Measurements from ENCODE around the gene RAB41. TPM values are rescaled to one million over a fixed set of nuclear protein-coding genes. Genes with fewer than 3 reads are reported as not detected.

The RAB41 gene
- polyA plus RNA-seq, 1 donor (not counting 4 experiments of a cell fraction or from before 2014, with no cell fraction given), result not detected

DNA sequence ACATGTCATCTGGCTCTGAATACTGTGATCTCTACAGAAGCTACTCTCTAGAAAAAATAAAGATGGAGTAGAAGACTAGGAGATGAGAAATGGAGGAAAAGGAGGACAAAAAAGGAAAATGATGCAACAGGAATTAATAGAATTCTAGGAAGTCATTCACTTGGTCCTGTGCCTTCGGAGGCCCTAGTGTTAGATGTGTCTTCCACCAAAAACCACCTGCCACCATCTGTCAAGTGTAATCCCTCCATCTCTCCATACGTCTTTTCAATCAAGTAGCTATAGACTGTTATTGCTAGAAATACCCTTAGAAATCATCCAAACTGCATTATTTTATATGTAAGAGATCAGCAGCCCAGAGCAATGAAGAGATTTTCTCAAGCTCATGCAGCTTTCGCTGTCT lies 2.9 kb upstream of the RAB41 start:
- DNase-seq (ENCODE audit: low read depth, low spot score) (no peak), FAIRE-seq (no peak)
- Histone ChIP-seq H3K9me3 (ENCODE audit: control insufficient read depth, low read depth, low read length) (peaks cover 2% of the 10 kb centered on the region), H3K79me2 (ENCODE audit: control insufficient read depth, insufficient read depth, low read length) (no peaks in the 10 kb centered on the region), H4K20me1 (ENCODE audit: control insufficient read depth, extremely low read depth, insufficient read depth, low read length) (no peaks in the 10 kb centered on the region), H3K27me3 (ENCODE audit: control insufficient read depth, extremely low read depth, insufficient read depth, low read length) (no peaks in the 10 kb centered on the region), H2AFZ (ENCODE audit: control insufficient read depth, low read length) (no peak overlapping the region), H3K36me3 (ENCODE audit: control insufficient read depth in 2 of 2, extremely low read depth in 1 of 2, insufficient read depth in 2 of 2, low read length in 2 of 2) (no peaks in the 10 kb centered on the region), H3K27ac (ENCODE audit: control insufficient read depth, insufficient read depth, low read length) (no peak overlapping the region), H3K4me2 (ENCODE audit: control insufficient read depth, extremely low read depth, insufficient read depth, low read depth, low read length) (no peak overlapping the region), H3K9me1 (ENCODE audit: control insufficient read depth, extremely low read depth, insufficient read depth, low read length) (no peaks in the 10 kb centered on the region), H3K4me3 (ENCODE audit: control insufficient read depth in 2 of 3, extremely low read depth in 1 of 3, insufficient read depth in 2 of 3, low read depth in 1 of 3, low read length in 3 of 3) (no peak overlapping the region), H3K4me1 (ENCODE audit: control insufficient read depth, extremely low read depth, insufficient read depth, low read length) (no peaks in the 10 kb centered on the region), H3K9ac (ENCODE audit: control insufficient read depth, extremely low read depth, insufficient read depth, low read length) (no peak overlapping the region)
- TF ChIP-seq, protein P1, sequence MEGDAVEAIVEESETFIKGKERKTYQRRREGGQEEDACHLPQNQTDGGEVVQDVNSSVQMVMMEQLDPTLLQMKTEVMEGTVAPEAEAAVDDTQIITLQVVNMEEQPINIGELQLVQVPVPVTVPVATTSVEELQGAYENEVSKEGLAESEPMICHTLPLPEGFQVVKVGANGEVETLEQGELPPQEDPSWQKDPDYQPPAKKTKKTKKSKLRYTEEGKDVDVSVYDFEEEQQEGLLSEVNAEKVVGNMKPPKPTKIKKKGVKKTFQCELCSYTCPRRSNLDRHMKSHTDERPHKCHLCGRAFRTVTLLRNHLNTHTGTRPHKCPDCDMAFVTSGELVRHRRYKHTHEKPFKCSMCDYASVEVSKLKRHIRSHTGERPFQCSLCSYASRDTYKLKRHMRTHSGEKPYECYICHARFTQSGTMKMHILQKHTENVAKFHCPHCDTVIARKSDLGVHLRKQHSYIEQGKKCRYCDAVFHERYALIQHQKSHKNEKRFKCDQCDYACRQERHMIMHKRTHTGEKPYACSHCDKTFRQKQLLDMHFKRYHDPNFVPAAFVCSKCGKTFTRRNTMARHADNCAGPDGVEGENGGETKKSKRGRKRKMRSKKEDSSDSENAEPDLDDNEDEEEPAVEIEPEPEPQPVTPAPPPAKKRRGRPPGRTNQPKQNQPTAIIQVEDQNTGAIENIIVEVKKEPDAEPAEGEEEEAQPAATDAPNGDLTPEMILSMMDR (optimal IDR thresholded peaks at IDR 0.05 in 1 of 3, IDR thresholded peaks at IDR 0.05 in 1 of 3, conservative IDR thresholded peaks at IDR 0.05 in 1 of 3; ENCODE audit: extremely low read depth in 1 of 3, insufficient read depth in 2 of 3, low read length in 3 of 3), result no peak
- TF ChIP-seq EZH2 (IDR thresholded peaks at IDR 0.05; ENCODE audit: low read length), result no peak
- dilution Hi-C loops (cut with MboI; ENCODE audit: extremely low pct_ligation_motif_present, low sequenced_read_pairs), result no loop called here

DNA sequence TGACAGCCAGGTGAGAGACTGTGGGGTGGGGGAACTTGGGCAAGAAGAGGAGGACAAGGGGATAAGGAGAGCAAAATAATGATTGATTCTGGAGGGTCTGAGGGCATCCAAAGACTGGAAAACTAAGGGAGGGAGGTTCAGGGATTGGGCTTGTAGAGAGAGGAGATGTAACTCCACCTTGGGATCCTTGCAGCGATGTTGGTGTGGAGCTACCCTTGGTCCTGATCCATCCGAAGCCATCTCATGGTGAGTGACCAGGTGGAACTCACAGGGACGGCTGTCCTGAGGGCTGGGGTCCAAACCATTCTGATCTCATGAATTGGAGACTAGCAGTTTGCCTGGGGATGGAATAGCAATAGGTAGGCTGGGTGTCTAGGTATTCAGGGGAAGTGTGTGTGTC lies 1.4 kb upstream of the RAB41 start:
- Histone ChIP-seq H3K4me3 (ENCODE audit: control insufficient read depth in 2 of 3, extremely low read depth in 1 of 3, insufficient read depth in 2 of 3, low read depth in 1 of 3, low read length in 3 of 3) (no peak overlapping the region), H3K9me1 (ENCODE audit: control insufficient read depth, extremely low read depth, insufficient read depth, low read length) (no peaks in the 10 kb centered on the region), H3K27ac (ENCODE audit: control insufficient read depth, insufficient read depth, low read length) (no peak overlapping the region), H4K20me1 (ENCODE audit: control insufficient read depth, extremely low read depth, insufficient read depth, low read length) (no peaks in the 10 kb centered on the region), H3K27me3 (ENCODE audit: control insufficient read depth, extremely low read depth, insufficient read depth, low read length) (no peaks in the 10 kb centered on the region), H2AFZ (ENCODE audit: control insufficient read depth, low read length) (no peak overlapping the region), H3K4me2 (ENCODE audit: control insufficient read depth, extremely low read depth, insufficient read depth, low read depth, low read length) (no peak overlapping the region), H3K9me3 (ENCODE audit: control insufficient read depth, low read depth, low read length) (peaks cover 2% of the 10 kb centered on the region), H3K79me2 (ENCODE audit: control insufficient read depth, insufficient read depth, low read length) (no peaks in the 10 kb centered on the region), H3K36me3 (ENCODE audit: control insufficient read depth in 2 of 2, extremely low read depth in 1 of 2, insufficient read depth in 2 of 2, low read length in 2 of 2) (no peaks in the 10 kb centered on the region), H3K4me1 (ENCODE audit: control insufficient read depth, extremely low read depth, insufficient read depth, low read length) (no peaks in the 10 kb centered on the region), H3K9ac (ENCODE audit: control insufficient read depth, extremely low read depth, insufficient read depth, low read length) (no peak overlapping the region)
- FAIRE-seq (no peak), DNase-seq (ENCODE audit: low read depth, low spot score) (no peak)
- dilution Hi-C loops (cut with MboI; ENCODE audit: extremely low pct_ligation_motif_present, low sequenced_read_pairs), result no loop called here
- TF ChIP-seq, protein P1 (optimal IDR thresholded peaks at IDR 0.05 in 1 of 3, IDR thresholded peaks at IDR 0.05 in 1 of 3, conservative IDR thresholded peaks at IDR 0.05 in 1 of 3; ENCODE audit: extremely low read depth in 1 of 3, insufficient read depth in 2 of 3, low read length in 3 of 3), result no peak
- no peak for TF ChIP-seq EZH2 (IDR thresholded peaks at IDR 0.05; ENCODE audit: low read length)
